Limb (tissue), 2 donors: ENCODE results near the gene FLCN.

Experiments used
- DNase-seq, 2 donors: peaks; one replicate each; pipeline ENCODE4 v3.0.0-alpha.2; 2016; ENCODE audit errors: extremely low spot score in 2 of 2

FLCN gene

GRCh38 chr17:17167356-17167755 is 69.6 kb downstream of the FLCN start:
- DNase-seq, result no peak

- DNase-seq, result no peak
Observed at GRCh38 chr17:17166446-17166845, 70.5 kb downstream of the FLCN start.

- DNase-seq, result no peak
Observed at GRCh38 chr17:17165666-17166308, 71.2 kb downstream of the FLCN start.

DNA sequence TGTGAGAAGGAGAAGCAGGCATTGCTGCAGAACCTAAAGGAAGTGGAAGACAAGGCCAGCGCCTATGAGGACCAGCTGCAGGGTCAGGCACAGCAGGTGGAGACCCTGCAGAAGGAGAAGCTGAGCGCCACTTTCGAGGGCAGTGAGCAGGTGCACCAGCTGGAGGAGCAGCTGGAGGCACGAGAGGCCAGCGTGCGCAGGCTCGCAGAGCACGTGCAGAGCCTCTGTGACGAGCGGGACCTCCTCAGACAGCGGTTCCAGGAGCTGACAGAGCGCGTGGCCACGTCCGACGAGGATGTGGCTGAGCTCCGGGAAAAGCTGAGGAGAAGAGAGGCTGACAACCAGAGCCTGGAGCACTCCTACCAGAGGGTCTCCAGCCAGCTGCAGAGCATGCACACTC is 72.3 kb downstream of the FLCN start:
- no peak for DNase-seq

GRCh38 chr17:17164156-17164555 is 72.8 kb downstream of the FLCN start:
- DNase-seq, result no peak
